ENCODE data around the gene SPTBN4. TPM values are rescaled to one million over a fixed set of nuclear protein-coding genes. Genes with fewer than 3 reads are reported as not detected.
"Not testable (repeated sequence)": the region's sequence is repeated elsewhere in the genome, so short reads cannot be mapped to it uniquely, and the experiment has no call there.

Gene SPTBN4
- total RNA-seq, 3 donors from 2014 or later: 1.3 to 1.6 (median 1.6) TPM

- intact Hi-C loops (cut with DNase I; ENCODE audit: low total_unique reads): no loop called here
- TF ChIP-seq POLR2AphosphoS5 (IDR thresholded peaks at IDR 0.05) (no peak), POLR2A (IDR thresholded peaks at IDR 0.05) (no peak), CTCF (IDR thresholded peaks at IDR 0.05) (no peak)
These were observed 35.1 kb upstream of the SPTBN4 start for GRCh38 chr19:40431698-40432097.

GRCh38 chr19:40432760-40433159 is 34.0 kb upstream of the SPTBN4 start:
- H3K4me1 ChIP-seq; H3K36me3 ChIP-seq; H3K27me3 ChIP-seq; intact Hi-C loops (cut with DNase I; ENCODE audit: low total_unique reads); DNase-seq (ENCODE audit: low spot score in 2 of 2); H3K9me3 ChIP-seq: not testable (repeated sequence)
- Histone ChIP-seq H3K27ac (peak overlapping the region; percentile 92 to 96), H3K4me3 (peak overlapping the region; percentile 41 to 65 (median 51))

More at GRCh38 chr19:40431698-40432097, 35.1 kb upstream of the SPTBN4 start:
- H3K36me3 ChIP-seq: no peaks in the 10 kb centered on the region
- no peak overlapping the region for H3K4me3 ChIP-seq
- peak overlapping the region in 1 of 2 donors; percentile 92 for H3K27ac ChIP-seq
- no peaks in the 10 kb centered on the region for H3K4me1 ChIP-seq
- no peaks in the 10 kb centered on the region for H3K27me3 ChIP-seq
- no peak for DNase-seq (ENCODE audit: low spot score in 2 of 2)
- no peaks in the 10 kb centered on the region for H3K9me3 ChIP-seq

GRCh38 chr19:40433391-40434216 is 33.2 kb upstream of the SPTBN4 start:
- peak overlapping the region; percentile 92 to 96 for H3K27ac ChIP-seq
- no peaks in the 10 kb centered on the region for H3K27me3 ChIP-seq
- no peaks in the 10 kb centered on the region for H3K36me3 ChIP-seq
- DNase-seq (ENCODE audit: low spot score in 2 of 2): peak; percentile 87 to 88
- peak overlapping the region; percentile 41 to 65 (median 51) for H3K4me3 ChIP-seq
- no peaks in the 10 kb centered on the region for H3K4me1 ChIP-seq
- peak in 2 of 3 donors; percentile 7 to 13 for TF ChIP-seq CTCF (IDR thresholded peaks at IDR 0.05)
- TF ChIP-seq POLR2A (IDR thresholded peaks at IDR 0.05): peak; percentile 53
- TF ChIP-seq POLR2AphosphoS5 (IDR thresholded peaks at IDR 0.05): peak in 2 of 3 donors; percentile 79 to 82
- H3K9me3 ChIP-seq: no peaks in the 10 kb centered on the region
- intact Hi-C loops (cut with DNase I; ENCODE audit: low total_unique reads): no loop called here

GRCh38 chr19:40438284-40438683 is 28.5 kb upstream of the SPTBN4 start:
- Histone ChIP-seq H3K36me3 (no peaks in the 10 kb centered on the region), H3K27ac (no peak overlapping the region), H3K27me3 (no peaks in the 10 kb centered on the region), H3K4me3 (no peak overlapping the region), H3K4me1 (peaks cover 0 to 15% of the 10 kb centered on the region in 2 donors), H3K9me3 (no peaks in the 10 kb centered on the region)
- no peak for TF ChIP-seq POLR2AphosphoS5 (IDR thresholded peaks at IDR 0.05)
- no peak for TF ChIP-seq CTCF (IDR thresholded peaks at IDR 0.05)
- no peak for TF ChIP-seq POLR2A (IDR thresholded peaks at IDR 0.05)
- intact Hi-C loops (cut with DNase I; ENCODE audit: low total_unique reads): no loop called here
- DNase-seq (ENCODE audit: low spot score in 2 of 2): no peak

- no peaks in the 10 kb centered on the region for H3K9me3 ChIP-seq
- intact Hi-C loops (cut with DNase I; ENCODE audit: low total_unique reads): no loop called here
- no peaks in the 10 kb centered on the region for H3K27me3 ChIP-seq
- no peaks in the 10 kb centered on the region for H3K36me3 ChIP-seq
- DNase-seq (ENCODE audit: low spot score in 2 of 2): no peak
- H3K4me1 ChIP-seq: peaks cover 0 to 20% of the 10 kb centered on the region in 2 donors
- TF ChIP-seq POLR2A (IDR thresholded peaks at IDR 0.05): no peak
- peak overlapping the region; percentile 98 to 99 for H3K27ac ChIP-seq
- peak overlapping the region in 1 of 3 donors; percentile 95 for H3K4me3 ChIP-seq
These were observed 25.0 kb upstream of the SPTBN4 start for GRCh38 chr19:40441719-40442253.
